HG02571 (cell line): Measurements from ENCODE around the gene CACNG4.

ENCODE experiments used
- ATAC-seq: cut with Tn5 transposase; IDR thresholded peaks from one replicate; pipeline ENCODE4 v1.9.1; 2021; ENCODE audit warnings: mild to moderate bottlenecking, moderate library complexity; ENCODE audit not compliant: unreplicated experiment

The CACNG4 gene

GRCh38 chr17:66983414-66984021 is 19.0 kb downstream of the CACNG4 start:
- ATAC-seq: no peak

- no peak for ATAC-seq
Observed at GRCh38 chr17:66984730-66985129, 20.2 kb downstream of the CACNG4 start.

- ATAC-seq: no peak
Observed at GRCh38 chr17:66985338-66986237, 21.1 kb downstream of the CACNG4 start.

GRCh38 chr17:66986659-66987058 is 22.2 kb downstream of the CACNG4 start:
- ATAC-seq: no peak

- ATAC-seq: no peak
Observed at GRCh38 chr17:66987059-66987616, 22.6 kb downstream of the CACNG4 start.

GRCh38 chr17:66988069-66988798 is 23.7 kb downstream of the CACNG4 start:
- ATAC-seq: no peak

GRCh38 chr17:66989076-66989475 is 24.6 kb downstream of the CACNG4 start:
- no peak for ATAC-seq

GRCh38 chr17:66989579-66989978 is 25.1 kb downstream of the CACNG4 start:
- ATAC-seq: no peak

- no peak for ATAC-seq
Observed at GRCh38 chr17:66990047-66990446, 25.5 kb downstream of the CACNG4 start.

GRCh38 chr17:66992911-66993442 is 28.5 kb downstream of the CACNG4 start:
- no peak for ATAC-seq

- ATAC-seq: no peak
Observed at GRCh38 chr17:66994361-66994760, 29.9 kb downstream of the CACNG4 start.

- ATAC-seq: no peak
Observed at GRCh38 chr17:66994930-66995535, 30.5 kb downstream of the CACNG4 start.

GRCh38 chr17:66995944-66996343 is 31.4 kb downstream of the CACNG4 start:
- no peak for ATAC-seq

- no peak for ATAC-seq
Observed at GRCh38 chr17:66996926-66997325, 32.4 kb downstream of the CACNG4 start.

- ATAC-seq: no peak
Observed at GRCh38 chr17:67003231-67003630, 38.7 kb downstream of the CACNG4 start.

- ATAC-seq: no peak
Observed at GRCh38 chr17:67004181-67004580, 39.7 kb downstream of the CACNG4 start.

GRCh38 chr17:67007266-67007665 is 42.8 kb downstream of the CACNG4 start:
- ATAC-seq: no peak

GRCh38 chr17:67008101-67008500 is 43.6 kb downstream of the CACNG4 start:
- ATAC-seq: no peak

- ATAC-seq: no peak
Observed at GRCh38 chr17:67011527-67012175, 47.1 kb downstream of the CACNG4 start.

GRCh38 chr17:67013891-67014290 is 49.4 kb downstream of the CACNG4 start:
- ATAC-seq: no peak
